ENCODE data around the gene PTPRN2. TPM values are rescaled to one million over a fixed set of nuclear protein-coding genes. Genes with fewer than 3 reads are reported as not detected.

PTPRN2 gene
- total and polyA plus RNA-seq, 4 experiments from 2014 or later: 1.7 to 2.6 (median 1.9) TPM

GRCh38 chr7:157817944-157818700, 769.5 kb downstream of the PTPRN2 start:
- Histone ChIP-seq H3K36me3 (ENCODE audit: insufficient read depth, low read length) (no peaks in the 10 kb centered on the region), H3K27ac (ENCODE audit: low read depth, low read length) (no peak overlapping the region), H3K27me3 (ENCODE audit: insufficient read depth, low read length) (no peaks in the 10 kb centered on the region), H3K4me3 (ENCODE audit: low read length in 2 of 2) (no peak overlapping the region), H3K4me1 (ENCODE audit: insufficient read depth, low read length) (no peaks in the 10 kb centered on the region), H3K9me3 (ENCODE audit: control insufficient read depth in 1 of 2, low read length in 2 of 2) (no peaks in the 10 kb centered on the region)
- peaks cover 3 to 6% (median 4%) of the 10 kb centered on the region in 4 donors for H3K4me1 Mint-ChIP-seq
- no peak overlapping the region for H3K27ac Mint-ChIP-seq
- no peak for DNase-seq
- no peak overlapping the region for H3K4me3 Mint-ChIP-seq
- ChIA-PET POLR2A (ENCODE audit: partially characterized antibody) (no interaction called here), CTCF (ENCODE audit: partially characterized antibody) (no interaction called here)
- intact Hi-C loops (cut with micrococcal nuclease): no loop called here
- H3K27me3 Mint-ChIP-seq: peaks cover 0 to 1% of the 10 kb centered on the region in 2 donors
- H3K36me3 Mint-ChIP-seq: no peaks in the 10 kb centered on the region
- no peaks in the 10 kb centered on the region for H3K9me3 Mint-ChIP-seq

DNA sequence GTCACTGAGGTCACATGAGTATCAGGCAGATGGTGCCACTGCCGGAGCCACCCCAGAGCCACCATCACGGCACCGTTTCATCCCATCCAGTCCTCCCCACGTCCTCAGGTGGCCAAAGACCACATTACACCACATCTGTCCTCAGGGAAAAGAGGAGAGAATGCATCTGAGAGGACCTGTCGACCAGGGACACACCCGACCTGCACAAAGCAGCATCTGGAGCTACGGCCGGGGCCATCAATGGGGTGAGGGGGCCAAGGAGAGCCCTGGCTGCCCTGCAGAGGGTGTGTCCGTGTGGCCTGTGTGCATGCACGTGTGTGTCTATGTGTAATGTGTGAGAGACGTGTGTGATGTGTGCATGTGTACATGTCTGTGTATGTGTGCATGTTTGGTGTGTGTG, 770.2 kb downstream of the PTPRN2 start:
- ChIA-PET CTCF (ENCODE audit: partially characterized antibody) (no interaction called here), POLR2A (ENCODE audit: partially characterized antibody) (no interaction called here)
- no peaks in the 10 kb centered on the region for H3K27me3 ChIP-seq (ENCODE audit: insufficient read depth, low read length)
- no peak overlapping the region for H3K4me3 ChIP-seq (ENCODE audit: low read length in 2 of 2)
- Mint-ChIP-seq H3K27ac (no peak overlapping the region), H3K36me3 (no peaks in the 10 kb centered on the region), H3K4me3 (no peak overlapping the region), H3K27me3 (peaks cover 0 to 1% of the 10 kb centered on the region in 2 donors), H3K9me3 (no peaks in the 10 kb centered on the region), H3K4me1 (peaks cover 3 to 6% (median 4%) of the 10 kb centered on the region in 4 donors)
- H3K27ac ChIP-seq (ENCODE audit: low read depth, low read length): no peak overlapping the region
- no peaks in the 10 kb centered on the region for H3K9me3 ChIP-seq (ENCODE audit: control insufficient read depth in 1 of 2, low read length in 2 of 2)
- no peaks in the 10 kb centered on the region for H3K4me1 ChIP-seq (ENCODE audit: insufficient read depth, low read length)
- no peak for DNase-seq
- H3K36me3 ChIP-seq (ENCODE audit: insufficient read depth, low read length): no peaks in the 10 kb centered on the region
- intact Hi-C loops (cut with micrococcal nuclease): no loop called here

DNA sequence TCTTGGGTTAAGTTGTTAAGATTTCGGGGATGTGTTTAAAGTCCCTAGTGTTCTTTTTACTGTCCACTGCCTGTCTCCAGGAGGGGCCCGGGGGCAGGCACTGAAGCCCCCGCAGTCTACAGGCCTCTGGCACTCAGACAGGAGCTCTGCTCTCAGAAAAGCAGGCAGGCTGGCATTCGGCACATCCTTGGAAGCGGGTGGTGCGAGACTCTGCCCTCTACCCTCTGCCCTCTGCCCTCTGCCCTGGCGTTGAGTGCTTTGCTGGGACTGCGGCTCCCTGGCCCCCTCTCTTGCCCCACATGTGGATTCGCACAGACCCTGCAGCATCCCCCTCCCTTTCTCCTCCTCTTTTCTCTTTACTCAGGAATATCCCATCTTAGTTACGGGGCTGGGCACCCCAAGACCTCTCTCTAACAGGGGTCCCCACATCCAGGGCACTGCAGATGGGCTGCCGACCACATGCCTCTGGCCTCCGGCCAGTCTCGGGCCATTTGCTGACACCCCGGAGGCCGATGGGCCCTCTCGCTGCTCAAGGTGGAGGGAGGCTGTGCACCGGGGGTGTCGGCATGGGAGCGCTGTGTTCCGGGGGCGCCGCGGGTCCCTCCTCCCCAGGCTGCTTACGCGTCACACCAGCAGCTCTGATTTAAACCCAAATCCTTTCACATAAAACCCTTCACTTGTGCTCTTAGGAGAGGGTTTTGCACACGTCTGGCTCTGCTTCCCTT, 770.9 kb downstream of the PTPRN2 start:
- intact Hi-C loops (cut with micrococcal nuclease): no loop called here
- no peak overlapping the region for H3K27ac Mint-ChIP-seq
- H3K4me1 Mint-ChIP-seq: peaks cover 3 to 6% (median 4%) of the 10 kb centered on the region in 4 donors
- H3K27ac ChIP-seq (ENCODE audit: low read depth, low read length): no peak overlapping the region
- H3K36me3 ChIP-seq (ENCODE audit: insufficient read depth, low read length): no peaks in the 10 kb centered on the region
- H3K9me3 Mint-ChIP-seq: no peaks in the 10 kb centered on the region
- no peaks in the 10 kb centered on the region for H3K4me1 ChIP-seq (ENCODE audit: insufficient read depth, low read length)
- H3K36me3 Mint-ChIP-seq: no peaks in the 10 kb centered on the region
- DNase-seq: no peak
- H3K27me3 ChIP-seq (ENCODE audit: insufficient read depth, low read length): no peaks in the 10 kb centered on the region
- ChIA-PET POLR2A (ENCODE audit: partially characterized antibody) (no interaction called here), CTCF (ENCODE audit: partially characterized antibody) (no interaction called here)
- no peak overlapping the region for H3K4me3 ChIP-seq (ENCODE audit: low read length in 2 of 2)
- H3K4me3 Mint-ChIP-seq: no peak overlapping the region
- no peaks in the 10 kb centered on the region for H3K9me3 ChIP-seq (ENCODE audit: control insufficient read depth in 1 of 2, low read length in 2 of 2)
- H3K27me3 Mint-ChIP-seq: peaks cover 0 to 1% of the 10 kb centered on the region in 2 donors

GRCh38 chr7:157816086-157816485, 771.5 kb downstream of the PTPRN2 start:
- no peaks in the 10 kb centered on the region for H3K9me3 Mint-ChIP-seq
- DNase-seq: no peak
- H3K36me3 Mint-ChIP-seq: no peaks in the 10 kb centered on the region
- POLR2A ChIA-PET (ENCODE audit: partially characterized antibody): no interaction called here
- peaks cover 0 to 1% of the 10 kb centered on the region in 2 donors for H3K27me3 Mint-ChIP-seq
- CTCF ChIA-PET (ENCODE audit: partially characterized antibody): no interaction called here
- Histone ChIP-seq H3K36me3 (ENCODE audit: insufficient read depth, low read length) (no peaks in the 10 kb centered on the region), H3K4me1 (ENCODE audit: insufficient read depth, low read length) (no peaks in the 10 kb centered on the region), H3K9me3 (ENCODE audit: control insufficient read depth in 1 of 2, low read length in 2 of 2) (no peaks in the 10 kb centered on the region), H3K4me3 (ENCODE audit: low read length in 2 of 2) (no peak overlapping the region), H3K27me3 (ENCODE audit: insufficient read depth, low read length) (no peaks in the 10 kb centered on the region), H3K27ac (ENCODE audit: low read depth, low read length) (no peak overlapping the region)
- intact Hi-C loops (cut with micrococcal nuclease): no loop called here
- no peak overlapping the region for H3K4me3 Mint-ChIP-seq
- peaks cover 3 to 6% (median 4%) of the 10 kb centered on the region in 4 donors for H3K4me1 Mint-ChIP-seq
- no peak overlapping the region for H3K27ac Mint-ChIP-seq

- H3K9me3 ChIP-seq (ENCODE audit: control insufficient read depth in 1 of 2, low read length in 2 of 2): no peaks in the 10 kb centered on the region
- no peaks in the 10 kb centered on the region for H3K4me1 ChIP-seq (ENCODE audit: insufficient read depth, low read length)
- no peak overlapping the region for H3K27ac Mint-ChIP-seq
- peaks cover 0 to 1% of the 10 kb centered on the region in 2 donors for H3K27me3 Mint-ChIP-seq
- intact Hi-C loops (cut with micrococcal nuclease): no loop called here
- H3K36me3 Mint-ChIP-seq: no peaks in the 10 kb centered on the region
- no peak for DNase-seq
- H3K27me3 ChIP-seq (ENCODE audit: insufficient read depth, low read length): no peaks in the 10 kb centered on the region
- no peak overlapping the region for H3K27ac ChIP-seq (ENCODE audit: low read depth, low read length)
- H3K9me3 Mint-ChIP-seq: no peaks in the 10 kb centered on the region
- H3K4me3 Mint-ChIP-seq: no peak overlapping the region
- H3K4me1 Mint-ChIP-seq: peaks cover 3 to 6% (median 4%) of the 10 kb centered on the region in 4 donors
- H3K4me3 ChIP-seq (ENCODE audit: low read length in 2 of 2): no peak overlapping the region
- ChIA-PET CTCF (ENCODE audit: partially characterized antibody) (no interaction called here), POLR2A (ENCODE audit: partially characterized antibody) (no interaction called here)
- no peaks in the 10 kb centered on the region for H3K36me3 ChIP-seq (ENCODE audit: insufficient read depth, low read length)
Measured at GRCh38 chr7:157815706-157816022, 772.0 kb downstream of the PTPRN2 start.

DNA sequence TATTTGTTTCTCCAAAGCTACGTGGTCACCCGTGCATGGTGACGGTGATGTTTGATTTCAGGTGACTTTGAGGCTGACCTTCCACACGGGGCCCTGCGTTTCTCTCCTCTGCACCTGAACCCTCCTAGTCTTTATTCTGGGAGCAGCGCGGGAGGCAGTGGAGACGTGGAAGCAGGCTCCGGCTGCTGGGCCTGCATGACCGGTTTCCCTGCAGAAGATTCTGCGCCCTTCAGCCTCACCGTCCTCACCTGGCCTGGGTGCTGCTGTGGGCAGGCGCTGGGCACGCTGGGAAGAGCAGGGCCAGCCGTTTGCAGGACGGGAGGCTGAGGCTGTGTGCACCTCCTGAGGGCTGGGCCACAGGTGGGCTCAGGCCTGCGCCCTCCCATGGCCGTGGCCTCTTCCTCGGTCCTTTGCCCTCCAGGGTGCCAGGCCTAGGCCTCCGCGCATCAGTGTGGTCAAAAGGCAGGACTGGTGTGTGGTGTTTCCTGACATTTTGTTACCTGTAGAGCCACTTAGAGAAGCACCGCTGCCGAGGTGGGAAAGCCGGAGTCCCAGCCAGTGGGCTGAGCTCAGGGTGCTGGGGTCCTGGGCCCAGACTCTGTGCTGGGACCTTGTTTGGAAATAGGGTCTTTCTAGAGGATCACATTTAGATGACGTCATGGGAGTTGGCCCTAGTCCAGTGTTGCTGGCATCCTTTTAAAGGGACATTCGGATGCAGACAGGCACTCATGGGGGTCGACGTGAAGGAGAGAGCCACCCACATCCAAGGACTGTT, 772.5 kb downstream of the PTPRN2 start:
- Histone ChIP-seq H3K4me1 (ENCODE audit: insufficient read depth, low read length) (no peaks in the 10 kb centered on the region), H3K27me3 (ENCODE audit: insufficient read depth, low read length) (no peaks in the 10 kb centered on the region), H3K36me3 (ENCODE audit: insufficient read depth, low read length) (no peaks in the 10 kb centered on the region), H3K4me3 (ENCODE audit: low read length in 2 of 2) (no peak overlapping the region), H3K9me3 (ENCODE audit: control insufficient read depth in 1 of 2, low read length in 2 of 2) (no peaks in the 10 kb centered on the region), H3K27ac (ENCODE audit: low read depth, low read length) (no peak overlapping the region)
- peaks cover 0 to 1% of the 10 kb centered on the region in 2 donors for H3K27me3 Mint-ChIP-seq
- no peaks in the 10 kb centered on the region for H3K36me3 Mint-ChIP-seq
- H3K4me3 Mint-ChIP-seq: no peak overlapping the region
- no peak overlapping the region for H3K27ac Mint-ChIP-seq
- no peaks in the 10 kb centered on the region for H3K9me3 Mint-ChIP-seq
- POLR2A ChIA-PET (ENCODE audit: partially characterized antibody): no interaction called here
- H3K4me1 Mint-ChIP-seq: peaks cover 3 to 6% (median 4%) of the 10 kb centered on the region in 4 donors
- CTCF ChIA-PET (ENCODE audit: partially characterized antibody): no interaction called here
- no peak for DNase-seq
- intact Hi-C loops (cut with micrococcal nuclease): no loop called here

Measured in CD4-positive, alpha-beta memory T cell (primary cell).